ENCODE results near the gene ZNF697.

ZNF697 gene

DNA sequence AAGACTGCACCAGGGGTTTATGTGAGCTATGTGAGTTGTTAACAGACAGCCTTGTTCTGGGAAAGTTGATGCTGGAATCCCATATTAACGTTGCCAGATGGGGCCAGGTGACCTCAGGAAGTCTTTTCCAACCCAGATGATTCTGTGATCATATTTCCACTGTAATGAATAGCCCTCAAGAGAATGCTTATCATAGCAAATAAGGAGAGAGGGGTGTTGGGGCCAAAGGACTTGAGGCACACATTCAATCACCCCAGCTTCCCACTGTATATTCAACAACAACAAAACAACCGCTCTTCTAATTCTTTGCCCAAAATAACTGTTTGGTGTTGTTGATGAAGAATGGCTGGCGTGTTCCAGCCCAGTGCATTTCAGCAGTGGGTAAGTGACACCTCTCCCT lies 14.1 kb downstream of the ZNF697 start:
- peaks cover 21% of the 10 kb centered on the region for H3K36me3 Mint-ChIP-seq (ENCODE audit: low read depth)
- TF ChIP-seq, protein P1, sequence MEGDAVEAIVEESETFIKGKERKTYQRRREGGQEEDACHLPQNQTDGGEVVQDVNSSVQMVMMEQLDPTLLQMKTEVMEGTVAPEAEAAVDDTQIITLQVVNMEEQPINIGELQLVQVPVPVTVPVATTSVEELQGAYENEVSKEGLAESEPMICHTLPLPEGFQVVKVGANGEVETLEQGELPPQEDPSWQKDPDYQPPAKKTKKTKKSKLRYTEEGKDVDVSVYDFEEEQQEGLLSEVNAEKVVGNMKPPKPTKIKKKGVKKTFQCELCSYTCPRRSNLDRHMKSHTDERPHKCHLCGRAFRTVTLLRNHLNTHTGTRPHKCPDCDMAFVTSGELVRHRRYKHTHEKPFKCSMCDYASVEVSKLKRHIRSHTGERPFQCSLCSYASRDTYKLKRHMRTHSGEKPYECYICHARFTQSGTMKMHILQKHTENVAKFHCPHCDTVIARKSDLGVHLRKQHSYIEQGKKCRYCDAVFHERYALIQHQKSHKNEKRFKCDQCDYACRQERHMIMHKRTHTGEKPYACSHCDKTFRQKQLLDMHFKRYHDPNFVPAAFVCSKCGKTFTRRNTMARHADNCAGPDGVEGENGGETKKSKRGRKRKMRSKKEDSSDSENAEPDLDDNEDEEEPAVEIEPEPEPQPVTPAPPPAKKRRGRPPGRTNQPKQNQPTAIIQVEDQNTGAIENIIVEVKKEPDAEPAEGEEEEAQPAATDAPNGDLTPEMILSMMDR (IDR thresholded peaks at IDR 0.05): no peak
- H3K4me3 Mint-ChIP-seq: no peak overlapping the region
- H3K4me1 Mint-ChIP-seq: peaks cover 52% of the 10 kb centered on the region
- DNase-seq: no peak
- H3K27me3 Mint-ChIP-seq (ENCODE audit: low read depth, poor library complexity): peaks cover 5% of the 10 kb centered on the region
- H3K9me3 Mint-ChIP-seq: no peaks in the 10 kb centered on the region
- H3K27ac Mint-ChIP-seq: peak overlapping the region; percentile 29

DNA sequence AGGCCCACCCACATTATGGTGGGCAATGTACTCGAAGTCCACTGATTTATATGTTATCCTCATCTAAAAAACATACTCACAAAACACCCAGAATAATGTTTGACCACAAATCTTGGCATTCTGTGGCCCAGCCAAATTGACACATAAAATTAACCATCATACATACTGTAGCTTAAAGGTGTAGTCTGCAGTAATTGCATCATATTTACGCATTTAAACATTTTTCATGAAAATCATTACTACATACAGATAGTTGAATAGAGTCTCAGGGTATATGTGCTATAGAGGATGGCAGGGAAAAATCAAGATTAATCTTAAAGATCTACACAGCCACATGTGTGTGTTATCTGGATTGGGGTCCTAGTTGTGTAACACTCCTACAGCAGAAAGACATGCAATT lies 14.5 kb downstream of the ZNF697 start:
- H3K27me3 Mint-ChIP-seq (ENCODE audit: low read depth, poor library complexity): peaks cover 5% of the 10 kb centered on the region
- H3K9me3 Mint-ChIP-seq: no peaks in the 10 kb centered on the region
- peaks cover 21% of the 10 kb centered on the region for H3K36me3 Mint-ChIP-seq (ENCODE audit: low read depth)
- no peak for DNase-seq
- peaks cover 52% of the 10 kb centered on the region for H3K4me1 Mint-ChIP-seq
- TF ChIP-seq, protein P1 (IDR thresholded peaks at IDR 0.05): no peak
- H3K4me3 Mint-ChIP-seq: no peak overlapping the region
- peak overlapping the region; percentile 29 for H3K27ac Mint-ChIP-seq

GRCh38 chr1:119632841-119633240 lies 15.2 kb downstream of the ZNF697 start:
- TF ChIP-seq, protein P1 (IDR thresholded peaks at IDR 0.05): no peak
- no peak overlapping the region for H3K4me3 Mint-ChIP-seq
- peaks cover 21% of the 10 kb centered on the region for H3K36me3 Mint-ChIP-seq (ENCODE audit: low read depth)
- H3K4me1 Mint-ChIP-seq: peaks cover 52% of the 10 kb centered on the region
- no peaks in the 10 kb centered on the region for H3K9me3 Mint-ChIP-seq
- H3K27me3 Mint-ChIP-seq (ENCODE audit: low read depth, poor library complexity): peaks cover 5% of the 10 kb centered on the region
- peak overlapping the region; percentile 3 for H3K27ac Mint-ChIP-seq
- no peak for DNase-seq

- Mint-ChIP-seq H3K27me3 (ENCODE audit: low read depth, poor library complexity) (peaks cover 5% of the 10 kb centered on the region), H3K4me1 (peaks cover 54% of the 10 kb centered on the region), H3K36me3 (ENCODE audit: low read depth) (peaks cover 21% of the 10 kb centered on the region), H3K9me3 (no peaks in the 10 kb centered on the region), H3K27ac (peak overlapping the region; percentile 45), H3K4me3 (no peak overlapping the region)
- no peak for DNase-seq
- TF ChIP-seq, protein P1 (IDR thresholded peaks at IDR 0.05): no peak
Measured at GRCh38 chr1:119632103-119632490, 16.0 kb downstream of the ZNF697 start.

DNA sequence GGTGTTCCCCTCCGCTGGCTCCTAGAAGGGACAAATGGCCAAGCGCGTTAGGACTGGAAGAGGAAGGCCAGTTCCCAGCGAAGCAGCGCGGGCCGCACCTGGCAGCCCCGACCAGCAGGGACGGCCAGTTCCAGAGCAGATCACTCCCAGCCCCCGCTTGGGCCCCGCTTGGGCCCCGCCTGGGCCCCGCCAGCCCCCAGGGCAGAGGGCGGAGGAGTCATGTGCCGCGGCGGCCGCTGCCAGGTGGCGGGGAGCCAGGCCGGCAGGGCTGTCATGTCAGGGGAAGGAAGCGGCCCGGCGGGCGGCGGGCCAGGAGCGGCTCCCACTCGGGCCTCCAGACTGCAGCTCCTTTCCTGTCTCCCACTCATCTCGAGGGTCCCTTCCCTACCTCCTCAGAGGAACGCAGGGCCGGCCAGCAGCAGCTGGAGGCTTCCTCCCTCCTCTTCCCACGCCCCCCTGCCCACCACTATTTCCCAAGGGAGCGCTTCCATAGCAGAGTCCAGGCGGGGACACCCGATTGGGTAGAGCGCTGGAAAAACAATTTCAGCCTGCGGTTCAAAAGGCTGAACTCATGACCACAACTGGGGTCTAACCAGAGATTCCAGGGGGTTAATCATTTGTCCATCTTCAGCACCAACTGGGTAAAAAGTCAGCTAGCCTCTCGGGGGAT lies 16.5 kb downstream of the ZNF697 start:
- H3K4me3 Mint-ChIP-seq: peak overlapping the region; percentile 28
- DNase-seq: peak; percentile 38

More for the DNA sequence above, 16.5 kb downstream of the ZNF697 start:
- H3K36me3 Mint-ChIP-seq (ENCODE audit: low read depth): peaks cover 21% of the 10 kb centered on the region
- peaks cover 56% of the 10 kb centered on the region for H3K4me1 Mint-ChIP-seq
- H3K27ac Mint-ChIP-seq: peak overlapping the region; percentile 45
- peaks cover 5% of the 10 kb centered on the region for H3K27me3 Mint-ChIP-seq (ENCODE audit: low read depth, poor library complexity)
- H3K9me3 Mint-ChIP-seq: no peaks in the 10 kb centered on the region
- TF ChIP-seq, protein P1 (IDR thresholded peaks at IDR 0.05): no peak
